ENCODE data around the gene HP1BP3.

DNA sequence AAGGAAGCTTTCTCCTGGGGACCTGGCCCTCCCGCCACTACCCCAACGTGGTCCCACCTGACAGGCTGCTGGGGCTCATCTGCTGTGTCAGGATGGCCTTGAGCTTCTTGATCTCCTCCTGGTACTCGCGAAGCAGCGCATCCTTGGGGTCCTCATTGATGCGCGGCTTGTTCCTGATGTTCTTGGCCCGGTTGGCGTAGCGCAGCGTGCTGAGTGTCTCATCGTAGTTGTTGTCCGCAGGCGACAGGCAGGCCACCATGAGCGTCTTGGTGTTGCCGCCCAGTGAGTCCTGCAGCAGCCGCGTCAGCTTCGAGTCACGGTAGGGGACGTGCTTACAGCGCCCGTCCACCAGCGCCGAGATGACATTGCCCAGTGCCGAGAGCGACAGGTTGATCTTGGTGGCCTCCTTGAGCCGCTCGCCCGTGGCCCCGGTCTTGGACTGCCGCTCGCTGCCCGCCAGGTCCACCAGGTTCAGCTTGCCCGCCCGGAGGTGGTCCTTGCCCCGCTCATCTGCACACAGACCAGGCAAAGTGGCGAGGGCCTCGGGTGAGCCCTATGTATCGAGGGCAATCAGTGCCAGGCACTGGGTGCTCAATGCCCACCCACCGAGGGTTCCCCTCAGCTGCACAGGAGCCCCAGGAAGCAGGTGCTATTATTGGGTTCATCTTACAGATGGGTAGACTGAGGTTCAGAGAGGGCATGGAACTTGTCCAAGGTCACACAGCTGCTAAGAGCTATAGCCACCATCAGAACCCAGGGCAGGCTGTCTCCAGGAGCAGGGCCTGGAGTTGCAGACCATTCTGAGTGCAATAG is 82.5 kb downstream of the HP1BP3 start:
- TF ChIP-seq CTCF (IDR thresholded peaks at IDR 0.05) (no peak), POLR2AphosphoS5 (IDR thresholded peaks at IDR 0.05) (no peak), POLR2A (IDR thresholded peaks at IDR 0.05; ENCODE audit: low read depth) (no peak)
